ENCODE results near the gene ALDH3A1.
A peak's percentile ranks its signal among the peaks of the same experiment; 100 is the strongest.
"Not testable (repeated sequence)": the region's sequence is repeated elsewhere in the genome, so short reads cannot be mapped to it uniquely, and the experiment has no call there.

Gene ALDH3A1

DNA sequence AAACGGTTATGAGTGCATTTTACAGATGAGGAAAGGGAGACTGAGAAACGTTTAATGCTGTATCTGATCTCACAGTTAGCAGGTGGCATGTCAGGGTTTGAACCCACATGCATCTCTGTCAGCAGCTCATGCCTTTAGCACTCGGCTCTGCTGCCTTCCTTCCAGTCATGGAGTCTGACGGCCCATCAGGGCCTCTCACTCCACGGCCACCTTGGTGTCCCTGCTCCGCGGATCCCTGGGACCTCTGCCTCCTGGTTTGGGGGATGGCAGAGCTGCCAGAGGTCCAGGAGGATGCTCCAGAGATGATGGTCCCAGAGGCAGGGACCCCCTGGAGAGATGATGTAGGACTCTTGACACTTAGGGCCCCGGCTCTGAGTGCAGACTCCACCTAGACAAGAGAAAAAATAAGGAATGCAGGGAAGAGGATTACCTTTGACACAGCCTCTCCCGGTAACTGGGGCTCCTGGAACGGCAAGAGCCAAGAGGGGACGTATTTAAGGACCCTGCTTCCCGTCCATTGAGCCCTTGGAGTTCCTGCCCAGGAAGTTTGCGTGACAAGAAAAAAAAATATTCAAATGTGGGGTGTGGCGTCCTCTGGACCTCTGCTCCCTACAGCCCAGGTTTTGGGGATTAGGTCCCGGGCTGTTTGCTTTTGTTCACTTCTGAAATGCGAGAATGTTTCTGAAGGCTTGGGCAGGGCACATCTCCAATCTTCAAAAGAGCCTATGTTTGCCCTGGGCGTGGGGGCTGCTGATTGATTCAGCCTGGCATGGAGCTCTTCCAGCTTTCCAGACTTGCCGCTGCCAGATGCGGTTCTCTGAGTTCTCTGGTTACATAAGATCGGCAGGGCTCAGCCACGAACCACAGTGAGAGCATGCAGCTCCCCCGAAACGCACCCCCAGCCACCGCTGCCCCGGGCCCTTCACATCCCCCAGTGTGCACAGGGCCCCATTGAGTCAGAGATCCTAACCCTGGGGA is at the start of gene ALDH3A1:
TSS of gene ALDH3A1 (minus strand) at position 470 of the 978 bp plus-strand sequence. CDS start 3,169 bp downstream, outside the sequence.
- peak; percentile 72 for DNase-seq

DNA sequence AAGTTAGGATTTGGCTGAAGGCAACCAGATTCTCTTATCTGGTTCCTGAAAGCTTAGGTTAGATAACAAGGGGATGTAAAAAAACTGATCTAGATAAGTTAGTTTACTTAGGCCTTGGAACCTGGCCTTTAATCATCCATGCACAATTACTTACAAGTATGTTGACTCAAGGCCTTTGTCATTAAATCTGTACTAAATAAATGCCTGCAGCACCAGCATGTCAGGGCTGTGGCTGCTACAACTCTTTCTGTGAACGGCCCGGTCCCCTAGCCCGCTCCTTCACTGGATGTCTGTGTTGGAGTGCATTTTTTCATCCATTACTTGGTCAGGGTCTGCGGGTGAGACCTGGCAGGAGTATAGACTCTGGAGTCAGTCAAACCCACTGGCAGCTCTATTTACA is 48.4 kb upstream of the ALDH3A1 start:
- no peak for DNase-seq

DNA sequence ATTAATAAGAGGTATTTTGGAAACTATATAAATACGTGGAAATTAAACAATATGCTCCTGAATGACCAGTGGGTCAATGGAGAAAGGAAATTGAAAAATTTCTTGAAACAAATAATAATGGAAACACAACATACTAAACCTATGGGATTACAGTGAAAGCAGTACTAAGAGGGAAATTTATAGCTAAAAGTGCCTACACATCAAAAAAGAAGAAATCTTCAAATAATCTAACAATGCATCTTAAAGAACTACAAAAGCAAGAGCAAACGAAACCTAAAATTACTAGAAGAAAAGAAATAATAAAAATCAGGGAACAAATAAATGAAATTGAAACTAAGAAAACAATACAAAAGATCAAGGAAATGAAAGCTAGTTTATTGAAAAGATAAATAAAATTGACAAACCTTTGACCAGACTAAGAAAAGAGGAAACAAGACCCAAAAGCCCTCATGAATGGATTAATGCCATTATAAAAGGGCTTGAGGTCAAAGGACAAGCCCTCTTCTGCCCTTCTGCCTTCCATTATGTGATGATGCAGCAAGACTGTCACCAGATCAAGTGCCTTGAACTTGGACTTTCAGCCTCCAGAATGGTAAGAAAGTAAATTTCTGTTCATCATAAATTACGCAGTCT is 43.9 kb upstream of the ALDH3A1 start:
- DNase-seq: no peak

DNA sequence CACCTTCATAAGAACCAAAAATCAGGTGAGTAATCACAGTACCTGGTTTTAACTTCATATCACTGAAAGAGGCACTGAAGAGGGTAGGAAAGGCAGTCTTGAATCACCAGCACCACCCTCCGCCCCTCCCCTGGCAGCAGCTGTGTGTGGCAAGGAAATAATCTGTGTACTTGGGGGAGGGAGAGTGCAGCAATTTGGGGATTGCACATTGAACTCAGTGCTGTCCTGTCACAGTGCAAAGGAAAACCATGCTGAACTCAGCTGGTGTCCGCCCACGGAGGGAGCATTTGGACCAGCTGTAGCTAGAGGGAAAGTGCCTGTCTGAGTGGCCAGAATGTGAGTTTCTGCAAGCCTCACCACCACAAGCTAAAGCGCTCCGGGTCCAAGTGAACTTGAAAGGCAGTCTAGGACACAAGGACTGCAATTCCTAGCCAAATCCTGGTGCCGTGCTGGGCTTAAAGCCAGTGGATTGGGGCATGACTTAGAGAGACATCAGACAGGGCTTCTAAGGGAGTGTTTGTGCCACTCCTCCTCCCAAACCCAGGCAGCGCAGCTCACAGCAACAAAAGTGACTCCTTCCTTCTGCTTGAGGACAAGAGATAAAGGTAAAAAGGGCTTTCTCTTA is 39.7 kb upstream of the ALDH3A1 start:
- no peak for DNase-seq

DNA sequence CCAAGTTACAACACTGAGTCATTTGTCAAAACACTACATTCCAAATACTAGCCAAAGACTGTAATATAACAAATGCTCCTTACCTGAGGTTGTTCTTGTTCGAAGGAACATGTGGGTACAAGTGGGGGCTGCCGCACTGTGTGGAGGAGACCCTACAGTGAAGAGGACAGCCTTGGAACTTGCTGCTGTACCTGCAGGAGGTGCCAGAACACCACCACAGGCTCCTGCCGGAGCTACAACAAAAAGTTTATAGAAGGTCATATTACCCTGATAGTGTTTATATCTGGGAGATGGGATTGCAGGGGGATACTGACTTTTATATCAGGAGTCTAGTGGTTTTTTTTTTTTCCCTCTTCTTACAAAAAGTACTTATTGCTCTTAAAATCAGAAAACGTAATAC is 37.8 kb upstream of the ALDH3A1 start:
- no peak for DNase-seq

DNA sequence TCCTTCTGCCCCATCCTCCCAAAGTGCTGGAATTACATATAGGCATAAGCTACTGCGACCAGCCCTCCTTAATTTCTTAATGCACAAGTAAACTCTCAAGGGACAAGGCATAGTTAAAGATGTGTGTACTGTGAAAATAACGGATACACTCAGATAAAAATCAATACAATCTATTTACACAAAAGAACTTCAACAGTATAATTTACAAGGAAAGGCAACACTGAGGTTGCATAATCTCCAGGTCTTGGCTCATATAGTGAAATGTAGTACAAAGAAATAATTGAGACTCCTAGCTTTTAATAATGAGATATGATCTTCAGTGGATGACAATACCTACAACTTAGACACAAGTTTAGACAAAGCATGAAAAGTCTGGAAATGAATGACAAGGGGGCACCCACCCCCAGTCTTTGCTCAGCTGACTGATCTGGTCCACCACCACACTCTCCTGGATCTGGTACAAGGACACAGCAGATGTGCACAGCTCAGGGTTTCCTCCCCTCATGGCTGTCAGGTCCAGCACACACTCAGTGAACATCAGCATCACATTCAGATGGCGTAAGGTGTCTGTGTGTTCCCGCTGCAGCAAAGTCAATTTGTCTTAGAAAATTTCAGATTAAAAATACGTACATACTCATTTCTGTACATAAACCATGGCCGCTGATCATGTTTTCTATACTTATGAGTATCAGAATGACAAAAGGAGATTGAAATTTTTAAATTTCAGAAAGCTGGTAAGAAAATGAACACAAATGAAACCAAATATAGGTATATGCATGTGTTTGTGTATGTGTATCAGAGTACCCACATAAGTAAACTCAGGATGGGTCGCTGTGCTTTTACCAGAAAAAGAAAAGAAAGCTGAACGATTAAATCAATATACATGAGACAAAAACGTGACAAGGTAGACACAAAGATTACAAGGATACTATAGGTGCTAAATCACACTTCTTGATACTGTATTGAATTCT is 33.7 kb upstream of the ALDH3A1 start:
- DNase-seq: no peak

DNA sequence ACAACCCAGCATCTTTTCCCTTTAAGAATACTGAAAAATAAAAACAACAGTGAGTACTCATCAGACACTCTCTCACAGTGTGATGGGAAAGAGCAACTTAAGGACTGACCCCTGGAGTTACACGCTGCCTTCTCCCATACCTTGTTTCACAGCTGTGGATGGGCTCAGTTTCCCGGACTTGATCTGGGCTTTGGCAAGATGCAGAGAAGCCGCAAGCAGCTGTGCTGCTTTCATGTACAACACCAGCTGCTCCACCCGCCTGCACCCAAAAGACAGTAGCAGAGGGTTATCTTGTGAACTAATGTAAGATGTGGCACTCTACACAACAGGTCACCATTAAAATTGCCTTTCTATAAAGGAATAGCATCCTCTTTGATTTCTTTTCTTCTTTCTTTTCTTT is 32.7 kb upstream of the ALDH3A1 start:
- DNase-seq: no peak

DNA sequence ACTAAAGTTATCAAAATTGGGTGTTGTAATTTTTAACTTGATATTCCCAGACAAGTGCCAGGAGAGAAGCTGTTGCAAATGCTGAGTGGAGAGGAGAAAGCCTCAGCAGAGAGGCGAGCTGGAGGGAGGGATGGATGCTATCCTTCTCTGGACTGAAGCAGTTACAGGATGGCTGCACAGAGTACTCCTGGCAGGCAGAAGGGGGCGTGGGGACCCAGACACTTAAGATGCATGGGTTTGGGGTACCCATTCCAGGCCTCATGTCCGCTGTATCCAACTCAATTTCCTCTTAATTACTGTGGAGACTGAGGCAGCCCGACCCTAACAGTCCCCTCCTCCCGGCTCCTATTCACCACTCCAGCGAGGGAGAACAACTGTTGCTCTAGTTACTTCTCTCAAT is 25.4 kb upstream of the ALDH3A1 start:
- no peak for DNase-seq

DNA sequence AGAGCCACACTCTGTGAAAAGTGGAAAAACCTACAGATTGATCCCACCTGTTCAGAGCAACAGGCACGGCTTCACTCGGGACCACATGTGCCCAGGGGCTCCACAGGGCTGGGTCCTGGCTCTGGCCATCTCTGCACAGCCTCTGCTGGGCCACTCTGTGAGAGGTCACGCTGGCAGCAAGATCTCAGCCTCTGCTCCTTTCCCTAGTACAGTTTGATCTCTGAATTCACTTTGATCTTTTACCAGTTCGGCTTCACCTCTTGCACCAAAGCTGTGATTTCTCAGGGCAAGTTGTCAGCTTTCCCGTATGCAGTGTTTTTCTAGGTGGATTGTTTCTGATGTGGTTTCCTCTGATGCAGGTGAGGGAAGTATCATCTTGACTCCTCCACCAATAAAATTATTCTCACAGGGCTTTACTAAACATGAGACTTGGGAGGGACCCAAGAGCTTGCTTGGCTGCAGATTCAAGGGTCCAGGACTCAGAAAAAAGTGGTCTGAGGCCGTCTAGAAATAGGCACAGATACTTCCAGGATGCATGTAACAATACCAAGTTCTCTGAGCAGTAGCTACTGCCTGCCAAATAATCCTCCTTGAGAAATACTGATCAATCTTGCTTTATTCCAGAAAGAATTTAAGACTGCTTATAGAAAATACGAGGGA is 24.0 kb upstream of the ALDH3A1 start:
- no peak for DNase-seq

DNA sequence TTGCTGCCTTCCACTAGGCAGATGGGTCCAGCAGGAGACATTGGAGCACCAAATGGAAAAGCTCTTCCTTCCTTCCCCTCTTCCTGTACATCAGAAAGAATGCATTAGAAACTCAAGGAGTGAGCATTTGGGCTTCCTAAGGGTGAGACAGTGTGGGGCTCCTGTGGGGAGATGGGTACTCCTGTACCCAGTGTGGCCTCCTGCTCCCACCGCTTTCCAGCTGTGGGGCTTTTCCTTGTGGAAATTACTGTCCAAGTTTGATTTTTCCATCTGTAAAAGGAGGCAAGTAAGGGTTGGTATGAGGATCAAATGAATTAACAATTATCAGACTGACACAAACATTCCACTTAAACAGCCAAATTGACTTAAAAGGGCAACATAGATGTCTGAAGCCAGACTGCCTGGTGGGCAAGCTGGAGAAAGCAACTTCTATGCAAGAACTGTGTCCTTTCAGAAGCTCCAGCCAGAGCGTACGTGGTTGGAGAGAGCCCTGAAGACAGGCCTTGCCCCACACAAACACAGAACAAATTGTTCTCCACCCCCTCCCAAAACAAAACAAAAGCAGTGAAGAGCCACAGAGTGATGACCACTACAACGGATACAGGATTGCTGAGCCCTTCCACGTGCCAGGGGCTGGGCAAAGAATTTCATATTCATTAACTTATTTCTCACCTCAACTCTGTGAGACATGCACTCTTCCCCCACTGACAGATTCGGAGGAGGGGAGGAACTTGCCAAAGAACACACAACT is 23.1 kb upstream of the ALDH3A1 start:
- DNase-seq: no peak

DNA sequence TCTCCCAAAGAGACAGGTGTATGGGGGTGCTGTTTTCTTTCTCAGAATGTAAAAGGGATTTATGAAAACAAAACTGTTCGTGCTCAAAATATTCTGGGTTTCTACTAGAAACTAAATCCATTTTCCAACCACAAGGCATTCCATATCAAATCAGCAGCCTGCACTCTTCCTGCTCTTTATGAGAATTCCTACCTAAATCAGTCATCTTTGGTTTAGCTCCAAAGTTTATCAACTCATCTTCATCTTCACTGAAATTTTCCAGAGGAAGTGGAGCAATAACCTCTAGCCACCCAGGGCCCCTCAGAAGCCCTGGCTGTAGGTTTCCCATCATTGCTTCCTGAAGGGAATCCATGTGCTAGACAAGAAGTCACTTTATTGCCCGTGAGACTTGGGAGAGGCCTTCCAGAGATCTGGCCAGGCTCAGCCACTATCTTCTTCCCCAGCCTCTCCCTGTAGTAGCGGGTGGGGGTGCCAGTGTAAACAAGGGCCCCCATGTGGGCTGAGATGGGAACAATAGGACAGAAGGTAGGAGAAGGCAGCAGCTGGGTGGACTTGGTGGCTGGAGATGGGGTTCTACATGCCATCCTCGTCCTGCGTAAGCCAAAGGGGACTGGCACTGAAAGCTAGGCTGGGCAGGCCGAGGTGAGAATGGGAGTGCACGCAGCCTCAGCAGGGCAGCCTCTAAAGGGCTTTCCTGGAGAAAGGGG is 22.0 kb upstream of the ALDH3A1 start:
- no peak for DNase-seq

DNA sequence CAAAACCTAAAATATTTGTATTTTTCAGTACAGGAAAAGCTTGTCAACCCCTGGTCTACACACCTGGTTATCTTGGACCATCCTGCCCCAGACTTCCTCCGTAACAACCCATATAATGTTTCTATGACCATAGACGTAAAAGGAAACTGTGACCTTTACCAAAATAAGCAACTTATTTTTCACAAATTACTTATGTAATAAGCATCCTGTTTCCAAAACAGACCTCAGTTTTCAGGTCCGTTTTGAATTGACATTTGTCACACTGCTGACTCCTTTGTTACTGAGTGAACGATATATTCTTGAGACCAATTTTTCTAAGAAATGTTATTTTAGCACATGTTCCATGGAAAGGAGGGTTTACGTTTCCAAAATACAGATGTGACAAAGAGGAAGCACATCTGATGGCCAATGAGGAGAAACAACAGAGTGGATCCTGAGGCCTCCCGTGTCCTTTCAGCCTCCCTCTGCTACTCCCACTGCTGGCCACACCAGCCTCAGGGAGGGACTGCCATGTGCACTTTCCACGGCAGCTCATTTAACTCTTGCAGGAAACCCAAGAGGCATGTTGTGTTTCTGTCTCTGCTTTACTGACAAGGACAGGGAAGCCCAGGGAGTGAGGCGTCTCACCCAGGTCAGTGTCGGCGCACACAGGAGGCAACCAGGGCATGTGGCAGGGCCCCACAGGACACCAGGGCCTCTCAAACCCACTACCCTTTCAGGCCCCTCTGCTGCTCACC is 20.1 kb upstream of the ALDH3A1 start:
- DNase-seq: no peak

DNA sequence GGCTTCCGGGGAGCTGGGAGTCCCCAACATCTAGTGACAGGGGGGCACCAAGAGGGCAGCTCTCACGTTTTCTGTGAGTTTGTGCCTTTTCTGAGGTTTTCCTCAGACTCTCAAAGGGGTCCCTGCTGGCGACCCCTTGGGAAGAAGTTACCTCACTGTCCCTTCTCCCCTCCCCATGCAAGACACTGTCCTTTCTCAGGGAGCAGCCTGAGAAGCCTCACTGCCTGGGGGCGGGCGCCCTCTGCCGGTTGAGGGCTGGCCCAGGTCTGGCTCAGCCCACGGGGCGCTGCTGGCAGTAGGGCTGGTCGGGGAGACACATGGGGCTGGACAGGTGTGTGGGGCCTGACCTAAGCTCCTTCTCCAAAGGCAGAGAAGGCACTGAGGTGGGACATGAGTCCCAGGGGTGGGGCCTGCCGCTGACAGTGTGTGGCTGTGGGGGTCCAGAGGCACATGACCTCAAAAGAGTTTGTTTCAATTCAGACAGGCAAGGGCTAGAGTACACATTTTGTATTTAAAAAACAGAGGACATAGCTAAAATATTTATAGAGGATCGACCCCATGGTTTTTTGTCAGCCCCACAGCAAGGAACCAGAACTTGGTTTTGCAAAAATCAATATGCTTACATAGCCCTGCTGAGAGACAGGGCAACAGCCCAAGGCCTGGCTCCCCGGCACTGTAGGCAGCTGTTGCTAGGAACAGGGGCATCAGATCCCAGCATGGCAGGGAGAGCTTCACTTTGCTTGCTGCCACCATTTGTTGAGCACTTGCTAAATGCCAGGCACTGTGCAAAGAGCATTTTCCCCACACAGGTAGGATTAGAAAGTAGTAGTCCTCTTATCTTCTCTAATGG is 18.5 kb upstream of the ALDH3A1 start:
- DNase-seq: peak; percentile 56

DNA sequence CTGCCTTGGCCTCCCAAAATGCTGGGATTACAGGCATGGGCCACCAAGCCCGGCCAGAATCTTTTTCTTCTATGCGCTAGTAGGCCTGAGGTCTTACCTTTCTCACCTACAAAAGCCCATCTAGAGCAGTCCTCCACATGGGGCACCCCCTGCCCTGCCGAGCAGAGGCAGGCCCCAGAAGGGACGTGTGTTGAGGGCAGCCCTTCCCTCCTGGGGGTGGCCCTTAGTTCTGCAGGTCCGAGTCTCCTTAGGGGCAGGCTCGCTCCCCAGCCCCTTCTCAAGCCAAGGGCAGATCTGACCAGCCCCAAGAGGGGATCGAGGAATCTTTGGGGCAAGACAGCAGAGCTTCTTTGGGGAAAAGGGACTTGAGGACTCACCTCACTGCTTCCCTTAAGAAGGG is 17.9 kb upstream of the ALDH3A1 start:
- DNase-seq: no peak

DNA sequence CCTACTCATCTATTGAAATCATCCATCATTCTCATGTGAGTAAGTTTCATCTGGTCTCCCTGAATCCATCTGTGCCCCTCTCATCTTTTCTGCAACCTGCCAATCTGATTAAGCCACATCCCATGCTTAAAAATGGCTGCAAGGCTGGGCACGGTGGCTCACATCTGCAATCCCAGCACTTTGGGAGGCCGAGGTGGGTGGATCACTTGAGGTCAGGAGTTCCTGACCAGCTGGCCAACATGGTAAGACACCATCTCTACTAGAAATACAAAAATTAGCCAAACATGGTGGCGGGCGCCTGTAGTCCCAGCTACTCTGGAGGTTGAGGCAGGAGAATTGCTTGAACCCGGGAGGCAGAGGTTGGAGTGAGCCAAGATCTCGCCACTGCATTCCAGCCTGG is 15.9 kb upstream of the ALDH3A1 start:
- DNase-seq: not testable (repeated sequence)

DNA sequence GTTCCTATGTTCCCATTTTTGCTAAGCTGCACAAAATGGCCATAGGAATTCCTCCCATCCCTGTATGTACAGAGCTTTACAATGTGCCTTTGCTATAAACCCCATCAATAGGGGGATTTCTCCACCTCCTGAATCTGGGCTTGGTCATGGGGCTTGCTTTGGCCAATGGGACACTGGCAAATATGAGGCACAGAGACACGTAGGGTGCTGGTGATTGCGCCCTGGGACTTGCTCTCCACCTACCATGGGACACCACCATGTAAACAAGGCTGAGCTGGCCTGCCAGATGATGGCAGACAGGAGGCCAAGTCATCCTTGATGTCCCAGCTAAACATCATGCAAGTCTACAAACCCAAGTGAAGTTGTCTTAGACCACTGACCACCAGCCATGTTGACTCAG is 15.3 kb upstream of the ALDH3A1 start:
- DNase-seq: no peak

DNA sequence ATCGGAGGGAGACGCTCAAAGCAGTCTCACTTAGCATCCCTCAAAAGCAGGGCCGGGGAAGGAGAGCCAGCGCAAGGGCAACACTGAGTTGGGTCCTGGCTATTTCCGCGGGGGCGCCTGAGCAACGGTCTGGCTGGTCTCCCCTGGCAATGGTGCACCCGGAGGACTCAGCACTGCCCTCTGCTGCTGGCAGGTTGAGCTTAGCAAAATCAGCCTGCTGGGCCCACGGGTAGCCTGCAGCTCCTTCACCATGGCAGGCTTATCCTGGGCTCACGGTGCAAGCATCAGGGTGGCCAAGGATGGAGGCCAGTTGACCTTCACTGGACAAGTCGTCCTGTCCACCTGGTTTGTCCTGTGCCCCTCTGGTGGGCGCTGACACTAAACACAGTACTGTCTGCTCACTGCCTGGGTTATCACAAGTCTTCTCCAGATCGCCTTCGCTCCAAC is 14.4 kb upstream of the ALDH3A1 start:
- DNase-seq: peak; percentile 66

DNA sequence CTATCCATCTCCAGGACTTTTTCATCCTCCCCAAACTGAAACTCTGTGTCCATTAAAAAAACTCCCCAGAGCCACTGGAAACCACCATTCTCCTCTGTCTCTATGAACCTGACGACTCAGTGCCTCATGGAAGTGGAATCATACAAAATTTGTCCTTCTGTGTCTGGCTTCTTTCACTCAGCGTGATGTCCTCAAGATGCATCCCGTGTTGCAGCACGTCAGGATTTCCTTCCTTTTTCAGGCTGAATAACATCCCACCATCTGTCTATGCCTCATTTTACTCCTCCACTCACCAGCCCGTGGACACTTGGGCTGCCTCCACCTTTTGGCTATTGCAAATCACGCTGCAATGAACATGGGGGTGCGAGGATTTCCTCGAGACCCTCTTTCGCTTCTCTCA is 12.6 kb upstream of the ALDH3A1 start:
- DNase-seq: no peak
